Middle frontal gyrus (tissue), 1 donor: ENCODE measurements around the gene NPY5R.

Experiments used
- DNase-seq: peaks from one replicate; pipeline ENCODE4 v3.0.0-alpha.2; 2015; ENCODE audit warnings: low spot score; ENCODE audit errors: extremely low spot score

Gene NPY5R

GRCh38 chr4:163384926-163385325 lies 41.2 kb downstream of the NPY5R start:
- no peak for DNase-seq

- DNase-seq = no peak
These were observed 41.8 kb downstream of the NPY5R start for GRCh38 chr4:163385466-163385865.

GRCh38 chr4:163391756-163392155 lies 48.1 kb downstream of the NPY5R start:
- DNase-seq = no peak

GRCh38 chr4:163392328-163392727 lies 48.6 kb downstream of the NPY5R start:
- DNase-seq = no peak

- no peak for DNase-seq
These were observed 49.8 kb downstream of the NPY5R start for GRCh38 chr4:163393471-163393870.

- no peak for DNase-seq
These were observed 51.4 kb downstream of the NPY5R start for GRCh38 chr4:163395055-163395454.

- DNase-seq = no peak
These were observed 52.1 kb downstream of the NPY5R start for GRCh38 chr4:163395758-163396157.

GRCh38 chr4:163398238-163398637 lies 54.5 kb downstream of the NPY5R start:
- DNase-seq = no peak

GRCh38 chr4:163400911-163401310 lies 57.2 kb downstream of the NPY5R start:
- DNase-seq = no peak
